ENCODE results near the gene OR2AE1. TPM values are rescaled to one million over a fixed set of nuclear protein-coding genes. Genes with fewer than 3 reads are reported as not detected.
"Not testable (repeated sequence)": the region's sequence is repeated elsewhere in the genome, so short reads cannot be mapped to it uniquely, and the experiment has no call there.

OR2AE1 gene
- total RNA-seq, 4 donors from 2014 or later = 0.72 to 1.2 TPM; not detected in 2

DNA sequence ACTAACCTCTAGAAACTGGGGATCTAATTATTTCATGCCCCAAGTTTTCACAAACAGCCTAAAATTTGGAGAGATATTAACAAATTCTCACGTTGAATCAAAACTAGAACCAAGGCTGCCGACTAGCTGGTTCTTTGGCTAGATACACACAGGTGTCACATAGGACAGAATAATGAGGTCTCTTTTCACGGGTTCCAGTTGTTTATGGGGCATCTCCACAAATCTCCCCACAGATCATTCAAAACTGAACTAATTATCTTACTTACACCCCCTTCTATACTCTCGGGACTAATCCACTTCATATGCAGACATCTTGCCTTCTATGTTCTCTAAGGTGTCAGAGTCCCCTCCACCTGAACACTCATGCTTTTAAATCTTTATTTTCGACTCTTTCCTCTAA, 16.4 kb upstream of the OR2AE1 start:
- no peak for ATAC-seq (ENCODE audit: low FRiP score)
- TF ChIP-seq, protein P1, sequence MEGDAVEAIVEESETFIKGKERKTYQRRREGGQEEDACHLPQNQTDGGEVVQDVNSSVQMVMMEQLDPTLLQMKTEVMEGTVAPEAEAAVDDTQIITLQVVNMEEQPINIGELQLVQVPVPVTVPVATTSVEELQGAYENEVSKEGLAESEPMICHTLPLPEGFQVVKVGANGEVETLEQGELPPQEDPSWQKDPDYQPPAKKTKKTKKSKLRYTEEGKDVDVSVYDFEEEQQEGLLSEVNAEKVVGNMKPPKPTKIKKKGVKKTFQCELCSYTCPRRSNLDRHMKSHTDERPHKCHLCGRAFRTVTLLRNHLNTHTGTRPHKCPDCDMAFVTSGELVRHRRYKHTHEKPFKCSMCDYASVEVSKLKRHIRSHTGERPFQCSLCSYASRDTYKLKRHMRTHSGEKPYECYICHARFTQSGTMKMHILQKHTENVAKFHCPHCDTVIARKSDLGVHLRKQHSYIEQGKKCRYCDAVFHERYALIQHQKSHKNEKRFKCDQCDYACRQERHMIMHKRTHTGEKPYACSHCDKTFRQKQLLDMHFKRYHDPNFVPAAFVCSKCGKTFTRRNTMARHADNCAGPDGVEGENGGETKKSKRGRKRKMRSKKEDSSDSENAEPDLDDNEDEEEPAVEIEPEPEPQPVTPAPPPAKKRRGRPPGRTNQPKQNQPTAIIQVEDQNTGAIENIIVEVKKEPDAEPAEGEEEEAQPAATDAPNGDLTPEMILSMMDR (IDR thresholded peaks at IDR 0.05) = no peak
- no peak for DNase-seq (ENCODE audit: low spot score)

DNA sequence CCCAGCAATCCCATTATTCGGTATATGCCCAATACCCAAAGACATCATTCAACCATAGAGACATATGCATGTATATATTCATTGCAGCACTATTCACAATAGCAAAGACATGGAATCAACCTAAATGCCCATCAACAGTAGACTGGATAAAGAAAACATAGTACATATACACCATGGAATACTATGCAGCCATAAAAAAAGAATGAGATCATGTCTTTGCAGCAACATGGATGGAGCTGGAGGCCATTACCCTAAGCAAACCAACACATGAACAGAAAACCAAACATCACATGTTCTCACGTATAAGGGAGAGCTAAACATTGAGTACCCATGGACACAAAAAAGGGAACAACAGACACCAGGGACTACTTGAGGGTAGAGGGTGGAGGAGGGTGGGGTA, 13.5 kb upstream of the OR2AE1 start:
- not testable (repeated sequence) for ATAC-seq (ENCODE audit: low FRiP score)

DNA sequence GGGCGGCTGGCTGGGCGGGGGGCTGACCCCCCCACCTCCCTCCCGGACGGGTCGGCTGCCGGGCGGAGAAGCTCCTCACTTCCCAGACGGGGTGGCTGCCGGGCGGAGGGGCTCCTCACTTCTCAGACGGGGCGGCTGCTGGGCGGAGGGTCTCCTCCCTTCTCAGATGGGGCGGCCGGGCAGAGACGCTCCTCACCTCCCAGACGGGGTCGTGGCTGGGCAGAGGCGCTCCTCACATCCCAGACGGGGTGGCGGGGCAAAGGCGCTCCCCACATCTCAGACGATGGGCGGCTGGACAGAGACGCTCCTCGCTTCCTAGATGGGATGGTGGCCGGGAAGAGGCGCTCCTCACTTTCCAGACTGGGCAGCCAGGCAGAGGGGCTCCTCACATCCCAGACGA, 11.5 kb upstream of the OR2AE1 start:
- not testable (repeated sequence) for DNase-seq (ENCODE audit: low spot score); ATAC-seq (ENCODE audit: low FRiP score)

More for the DNA sequence above, 13.5 kb upstream of the OR2AE1 start:
- not testable (repeated sequence) for DNase-seq (ENCODE audit: low spot score)

DNA sequence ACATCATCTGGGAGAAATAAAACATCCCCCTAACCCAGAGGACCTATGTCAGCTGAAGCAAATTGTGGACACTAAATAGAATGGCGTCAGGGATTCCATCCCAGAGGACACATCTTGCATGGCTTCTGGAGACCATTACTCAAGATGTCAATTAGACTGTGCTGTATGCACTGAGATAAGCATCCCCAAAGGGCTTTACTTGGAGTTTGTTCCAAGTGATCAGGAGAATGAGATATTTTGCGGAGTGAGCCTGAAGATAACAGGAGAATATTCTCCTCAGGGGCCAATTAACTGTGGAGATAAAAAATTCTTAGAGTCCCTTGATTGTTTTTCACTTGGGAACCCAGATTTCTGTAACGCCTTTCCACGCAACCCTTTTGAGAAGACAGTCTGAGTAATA, 4.5 kb upstream of the OR2AE1 start:
- DNase-seq (ENCODE audit: low spot score) = no peak
- no peak for ATAC-seq (ENCODE audit: low FRiP score)
- TF ChIP-seq, protein P1 (IDR thresholded peaks at IDR 0.05) = no peak

DNA sequence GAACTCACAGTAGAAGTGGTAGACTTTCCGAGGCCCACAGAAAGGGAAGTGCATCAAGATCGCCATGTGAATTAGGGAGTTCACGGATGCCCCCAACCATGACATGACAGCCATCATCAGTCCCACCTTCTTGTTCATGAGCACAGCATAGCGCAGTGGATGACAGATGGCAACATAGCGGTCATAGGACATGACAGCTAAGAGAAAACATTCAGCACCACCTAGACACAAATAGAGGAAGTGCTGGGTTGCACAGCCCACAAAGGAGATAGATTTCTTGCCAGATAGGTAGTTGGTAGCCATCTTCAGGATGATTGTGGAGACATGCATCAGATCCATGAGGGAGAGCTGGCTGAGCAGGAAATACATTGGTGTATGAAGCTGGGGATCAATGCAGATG, 342 bp downstream of the OR2AE1 start:
- ATAC-seq (ENCODE audit: low FRiP score) (no peak), DNase-seq (ENCODE audit: low spot score) (no peak)
- TF ChIP-seq, protein P1 (IDR thresholded peaks at IDR 0.05) = no peak

DNA sequence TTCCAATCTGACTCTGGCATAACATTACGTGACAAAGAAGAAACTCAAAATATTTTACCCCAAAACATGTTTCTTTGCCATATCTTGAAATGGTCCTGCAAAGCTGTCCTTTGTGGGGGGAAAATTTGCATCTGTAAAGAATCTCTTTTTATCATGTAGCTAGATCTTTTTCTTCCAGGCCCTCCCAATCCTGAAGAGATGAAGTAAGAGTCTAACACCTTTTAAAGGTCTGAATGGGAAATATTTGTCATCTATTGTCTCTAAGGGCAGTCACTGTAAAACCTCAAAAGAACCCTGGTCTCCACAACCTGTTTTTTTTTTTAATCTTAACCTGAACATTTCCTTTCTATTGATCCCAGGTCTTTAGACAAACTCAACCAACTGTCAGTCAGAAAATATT, 8.6 kb downstream of the OR2AE1 start:
- DNase-seq (ENCODE audit: low spot score) (no peak), ATAC-seq (ENCODE audit: low FRiP score) (no peak)
- TF ChIP-seq, protein P1 (IDR thresholded peaks at IDR 0.05) = no peak

DNA sequence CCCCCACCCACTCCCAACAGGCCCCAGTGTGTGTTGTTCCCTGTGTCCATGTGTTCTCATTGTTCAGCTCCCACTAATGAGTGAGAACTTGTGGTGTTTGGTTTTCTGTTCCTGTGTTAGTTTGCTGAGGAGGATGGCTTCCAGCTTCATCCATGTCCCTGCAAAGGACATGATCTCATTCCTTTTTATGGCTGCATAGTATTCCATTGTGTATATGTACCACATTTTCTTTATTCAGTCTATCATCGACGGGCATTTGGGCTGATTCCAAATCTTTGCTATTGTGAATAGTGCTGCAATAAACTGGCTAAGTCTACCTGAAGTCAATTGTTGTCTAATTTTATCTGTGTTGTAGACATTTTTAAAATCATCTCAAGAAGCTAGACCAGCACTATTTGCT, 9.4 kb downstream of the OR2AE1 start:
- ATAC-seq (ENCODE audit: low FRiP score); DNase-seq (ENCODE audit: low spot score): not testable (repeated sequence)

DNA sequence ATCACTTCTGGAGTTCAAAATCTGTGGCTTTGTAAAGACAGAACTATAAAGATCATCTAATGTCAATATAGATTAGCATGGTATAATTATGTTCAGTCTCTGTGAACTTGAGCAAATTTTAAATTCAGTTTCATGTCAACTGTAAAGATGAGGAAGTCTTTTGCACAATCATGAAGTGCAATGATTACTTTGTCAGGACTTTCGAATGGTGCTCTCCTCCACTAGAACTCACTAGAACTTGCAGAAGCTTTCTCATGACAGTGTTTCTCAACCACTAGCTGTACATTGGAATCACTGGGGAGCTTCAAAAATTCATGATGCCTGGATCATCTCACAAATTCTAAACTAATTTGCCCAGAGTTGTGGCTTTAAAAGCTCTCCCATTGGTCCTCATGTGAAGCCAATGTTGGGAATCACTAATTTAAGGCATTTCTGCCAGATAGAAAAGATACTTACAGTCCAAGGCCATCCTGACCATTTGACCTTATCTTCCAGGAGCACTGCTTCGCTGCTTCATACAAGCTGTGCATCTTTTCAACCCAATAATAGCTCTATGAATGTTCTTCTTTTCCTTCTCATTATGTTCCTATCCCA, 12.9 kb downstream of the OR2AE1 start:
- DNase-seq (ENCODE audit: low spot score) = no peak
- TF ChIP-seq, protein P1 (IDR thresholded peaks at IDR 0.05) = no peak
- no peak for ATAC-seq (ENCODE audit: low FRiP score)
